BLaER1 treated with 17β-estradiol and CSF1 and Interleukin-3, amounts not matched to agents 10 nM and 100 nM (cell line): ENCODE measurements around the gene ROR1.
A peak's percentile ranks its signal among the peaks of the same experiment; 100 is the strongest.

Source experiments
- H3K27ac ChIP-seq, 11 experiments: shearing (Covaris generic); formaldehyde crosslinking; 2 replicates each; pipeline ENCODE4 v1.8.1; 2022
- H3K27me3 ChIP-seq, 11 experiments: shearing (Covaris generic); formaldehyde crosslinking; 2 replicates each; pipeline ENCODE4 v1.8.1; 2022
- H3K36me3 ChIP-seq, 11 experiments: shearing (Covaris generic); formaldehyde crosslinking; 2 replicates each; pipeline ENCODE4 v1.8.1; 2022
- H3K4me1 ChIP-seq, 10 experiments: shearing (Covaris generic); formaldehyde crosslinking; 2 replicates each; pipeline ENCODE4 v1.8.1; 2022
- H3K4me2 ChIP-seq, 11 experiments: shearing (Covaris generic); formaldehyde crosslinking; 2 replicates each; pipeline ENCODE4 v1.8.1; 2022
- H3K4me3 ChIP-seq, 10 experiments: shearing (Covaris generic); formaldehyde crosslinking; 2 replicates each; pipeline ENCODE4 v1.8.1; 2022
- H3K9ac ChIP-seq, 11 experiments: shearing (Covaris generic); formaldehyde crosslinking; 2 replicates each; pipeline ENCODE4 v1.8.1; 2022
- H3K9me3 ChIP-seq, 11 experiments: shearing (Covaris generic); formaldehyde crosslinking; replicated peaks in 1 of 11; 2 replicates each; pipeline ENCODE4 v1.8.1; 2022
- H4K20me1 ChIP-seq, 11 experiments: shearing (Covaris generic); formaldehyde crosslinking; 2 replicates each; pipeline ENCODE4 v1.8.1; 2022
- Cebpa-rat ChIP-seq, 11 experiments: shearing (Covaris generic); IDR thresholded peaks; 2 replicates each; pipeline ENCODE4 v1.8.1; 2022

Gene ROR1

GRCh38 chr1:64124704-64125440 lies 351.1 kb downstream of the ROR1 start:
- Histone ChIP-seq H3K9me3 (no peaks in the 10 kb centered on the region), H3K36me3 (no peaks in the 10 kb centered on the region), H4K20me1 (no peaks in the 10 kb centered on the region), H3K27ac (no peak overlapping the region), H3K4me3 (no peak overlapping the region), H3K4me1 (no peaks in the 10 kb centered on the region), H3K4me2 (no peak overlapping the region), H3K9ac (no peak overlapping the region), H3K27me3 (no peaks in the 10 kb centered on the region)
- no peak for TF ChIP-seq Cebpa-rat (IDR thresholded peaks at IDR 0.05)

- H3K27ac ChIP-seq = no peak overlapping the region
- no peaks in the 10 kb centered on the region for H3K36me3 ChIP-seq
- H3K4me3 ChIP-seq = no peak overlapping the region
- 0 out of 20 replicates have a peak, but pooled peaks cover 0 to 9% (median 0%) of the 10 kb centered on the region in 10 experiments for H3K4me1 ChIP-seq
- no peaks in the 10 kb centered on the region for H3K9me3 ChIP-seq
- no peak for TF ChIP-seq Cebpa-rat (IDR thresholded peaks at IDR 0.05)
- no peaks in the 10 kb centered on the region for H4K20me1 ChIP-seq
- no peak overlapping the region for H3K4me2 ChIP-seq
- H3K27me3 ChIP-seq = no peaks in the 10 kb centered on the region
- no peak overlapping the region for H3K9ac ChIP-seq
These were observed 352.8 kb downstream of the ROR1 start for GRCh38 chr1:64126581-64126980.

- no peaks in the 10 kb centered on the region for H3K9me3 ChIP-seq
- TF ChIP-seq Cebpa-rat (IDR thresholded peaks at IDR 0.05) = no peak
- H4K20me1 ChIP-seq = no peaks in the 10 kb centered on the region
- no peak overlapping the region for H3K4me3 ChIP-seq
- no peaks in the 10 kb centered on the region for H3K27me3 ChIP-seq
- H3K4me2 ChIP-seq = no peak overlapping the region
- H3K9ac ChIP-seq = no peak overlapping the region
- no peaks in the 10 kb centered on the region for H3K36me3 ChIP-seq
- H3K4me1 ChIP-seq = 0 out of 20 replicates have a peak, but pooled peaks cover 0 to 9% (median 0%) of the 10 kb centered on the region in 10 experiments
- no peak overlapping the region for H3K27ac ChIP-seq
These were observed 353.5 kb downstream of the ROR1 start for GRCh38 chr1:64127297-64127696.

- no peak for TF ChIP-seq Cebpa-rat (IDR thresholded peaks at IDR 0.05)
- Histone ChIP-seq H3K9me3 (no peaks in the 10 kb centered on the region), H3K27me3 (no peaks in the 10 kb centered on the region), H3K36me3 (no peaks in the 10 kb centered on the region), H3K4me2 (no peak overlapping the region), H3K4me3 (no peak overlapping the region), H4K20me1 (no peaks in the 10 kb centered on the region), H3K4me1 (0 out of 20 replicates have a peak, but pooled peaks cover 0 to 9% (median 0%) of the 10 kb centered on the region in 10 experiments), H3K9ac (no peak overlapping the region), H3K27ac (no peak overlapping the region)
These were observed 355.9 kb downstream of the ROR1 start for GRCh38 chr1:64129701-64130100.

- Histone ChIP-seq H3K27ac (no peak overlapping the region), H3K4me1 (0 out of 20 replicates have a peak, but pooled peaks cover 0 to 9% (median 0%) of the 10 kb centered on the region in 10 experiments), H3K9ac (no peak overlapping the region), H3K27me3 (no peaks in the 10 kb centered on the region), H3K9me3 (no peaks in the 10 kb centered on the region), H3K4me3 (no peak overlapping the region), H3K4me2 (no peak overlapping the region; a peak in 1 of 22 replicates), H3K36me3 (no peaks in the 10 kb centered on the region), H4K20me1 (no peaks in the 10 kb centered on the region)
- TF ChIP-seq Cebpa-rat (IDR thresholded peaks at IDR 0.05) = no peak
These were observed 357.3 kb downstream of the ROR1 start for GRCh38 chr1:64131155-64131554.

GRCh38 chr1:64133036-64133435 lies 359.2 kb downstream of the ROR1 start:
- Histone ChIP-seq H3K9ac (no peak overlapping the region), H3K36me3 (no peaks in the 10 kb centered on the region), H3K9me3 (no peaks in the 10 kb centered on the region), H3K27me3 (no peaks in the 10 kb centered on the region), H4K20me1 (no peaks in the 10 kb centered on the region), H3K4me3 (no peak overlapping the region), H3K4me1 (peaks cover 0 to 15% (median 4%) of the 10 kb centered on the region in 10 experiments; a peak in 7 of 20 replicates), H3K4me2 (no peak overlapping the region), H3K27ac (no peak overlapping the region)
- TF ChIP-seq Cebpa-rat (IDR thresholded peaks at IDR 0.05) = no peak

GRCh38 chr1:64135462-64136223 lies 361.8 kb downstream of the ROR1 start:
- H3K4me3 ChIP-seq = no peak overlapping the region
- H3K36me3 ChIP-seq = 0 out of 22 replicates have a peak, but pooled peaks cover 0 to 6% (median 0%) of the 10 kb centered on the region in 11 experiments
- no peaks in the 10 kb centered on the region for H4K20me1 ChIP-seq
- H3K4me2 ChIP-seq = no peak overlapping the region
- H3K27me3 ChIP-seq = no peaks in the 10 kb centered on the region
- TF ChIP-seq Cebpa-rat (IDR thresholded peaks at IDR 0.05) = no peak
- H3K4me1 ChIP-seq = peaks cover 0 to 9% (median 4%) of the 10 kb centered on the region in 10 experiments; a peak in 8 of 20 replicates
- H3K9ac ChIP-seq = no peak overlapping the region
- H3K27ac ChIP-seq = no peak overlapping the region
- H3K9me3 ChIP-seq = no peaks in the 10 kb centered on the region

GRCh38 chr1:64136296-64136695 lies 362.5 kb downstream of the ROR1 start:
- H3K9me3 ChIP-seq = no peaks in the 10 kb centered on the region
- TF ChIP-seq Cebpa-rat (IDR thresholded peaks at IDR 0.05) = no peak
- no peak overlapping the region for H3K4me3 ChIP-seq
- H3K9ac ChIP-seq = no peak overlapping the region
- 0 out of 22 replicates have a peak, but pooled peaks cover 0 to 6% (median 0%) of the 10 kb centered on the region in 11 experiments for H3K36me3 ChIP-seq
- H3K27me3 ChIP-seq = no peaks in the 10 kb centered on the region
- no peak overlapping the region for H3K4me2 ChIP-seq
- H4K20me1 ChIP-seq = no peaks in the 10 kb centered on the region
- no peak overlapping the region for H3K27ac ChIP-seq
- peaks cover 0 to 6% (median 3%) of the 10 kb centered on the region in 10 experiments; a peak in 8 of 20 replicates for H3K4me1 ChIP-seq

- Histone ChIP-seq H3K36me3 (0 out of 22 replicates have a peak, but pooled peaks cover 0 to 6% (median 0%) of the 10 kb centered on the region in 11 experiments), H3K4me2 (peak overlapping the region in 3 of 11 experiments; percentile 1 to 14 (median 6); a peak in 1 of 22 replicates), H3K9ac (no peak overlapping the region), H3K9me3 (no peaks in the 10 kb centered on the region), H3K4me3 (no peak overlapping the region), H4K20me1 (no peaks in the 10 kb centered on the region), H3K4me1 (peaks cover 0 to 6% (median 3%) of the 10 kb centered on the region in 10 experiments; a peak in 8 of 20 replicates), H3K27me3 (no peaks in the 10 kb centered on the region), H3K27ac (no peak overlapping the region)
- no peak for TF ChIP-seq Cebpa-rat (IDR thresholded peaks at IDR 0.05)
These were observed 363.1 kb downstream of the ROR1 start for GRCh38 chr1:64136752-64137411.
